Measurements from ENCODE around the gene SF3B2. TPM values are rescaled to one million over a fixed set of nuclear protein-coding genes. Genes with fewer than 3 reads are reported as not detected.

SF3B2 gene
- polyA plus RNA-seq, 3 donors = 32.1 to 107 (median 52.6) TPM

GRCh38 chr11:66006891-66007176, 45.3 kb upstream of the SF3B2 start:
- Histone ChIP-seq H3K36me3 (replicated peaks in 1 of 2; ENCODE audit: control insufficient read depth in 1 of 2, insufficient read depth in 2 of 2, low read length in 2 of 2) (peaks cover 10 to 26% of the 10 kb centered on the region in 2 donors), H3K79me2 (ENCODE audit: insufficient read depth, low read length) (peaks cover 19% of the 10 kb centered on the region), H4K20me1 (ENCODE audit: insufficient read depth, low read length) (peaks cover 5% of the 10 kb centered on the region), H3K9me3 (replicated peaks in 1 of 2; ENCODE audit: control insufficient read depth in 1 of 2, insufficient read depth in 1 of 2, low read length in 2 of 2) (no peaks in the 10 kb centered on the region), H3K4me2 (replicated peaks; ENCODE audit: extremely low read depth, low read length, poor library complexity, severe bottlenecking) (no peak overlapping the region), H3K27me3 (ENCODE audit: control insufficient read depth in 2 of 2, insufficient read depth in 2 of 2, low read length in 2 of 2) (peaks cover 10 to 18% of the 10 kb centered on the region in 2 donors), H3K4me1 (ENCODE audit: control insufficient read depth in 1 of 2, insufficient read depth in 2 of 2, low read length in 2 of 2) (peaks cover 13 to 16% of the 10 kb centered on the region in 2 donors), H3K27ac (ENCODE audit: low read depth in 1 of 2, low read length in 2 of 2) (no peak overlapping the region), H3K9ac (ENCODE audit: insufficient read depth, low read length, poor library complexity, severe bottlenecking) (no peak overlapping the region), H3K4me3 (replicated peaks in 1 of 3; ENCODE audit: low read depth in 2 of 3, low read length in 3 of 3) (no peak overlapping the region), H2AFZ (ENCODE audit: insufficient read depth, low read depth, low read length, poor library complexity, severe bottlenecking) (no peak overlapping the region)
- 100% methylated on average over 2 of the region's 4 CpGs for WGBS (ENCODE audit: insufficient coverage)
- H3K27me3 Mint-ChIP-seq (ENCODE audit: low read depth in 3 of 3) = peaks cover 18 to 25% (median 24%) of the 10 kb centered on the region in 3 donors
- peaks cover 0 to 2% (median 2%) of the 10 kb centered on the region in 7 donors for H3K9me3 Mint-ChIP-seq
- H3K4me1 Mint-ChIP-seq = peaks cover 15% of the 10 kb centered on the region
- intact Hi-C loops (cut with micrococcal nuclease) = no loop called here
- peaks cover 11 to 30% of the 10 kb centered on the region in 2 donors for H3K36me3 Mint-ChIP-seq
- TF ChIP-seq CTCF (IDR thresholded peaks at IDR 0.05) = no peak
- H3K27ac Mint-ChIP-seq = no peak overlapping the region
- H3K4me3 Mint-ChIP-seq = no peak overlapping the region
- DNase-seq = no peak

DNA sequence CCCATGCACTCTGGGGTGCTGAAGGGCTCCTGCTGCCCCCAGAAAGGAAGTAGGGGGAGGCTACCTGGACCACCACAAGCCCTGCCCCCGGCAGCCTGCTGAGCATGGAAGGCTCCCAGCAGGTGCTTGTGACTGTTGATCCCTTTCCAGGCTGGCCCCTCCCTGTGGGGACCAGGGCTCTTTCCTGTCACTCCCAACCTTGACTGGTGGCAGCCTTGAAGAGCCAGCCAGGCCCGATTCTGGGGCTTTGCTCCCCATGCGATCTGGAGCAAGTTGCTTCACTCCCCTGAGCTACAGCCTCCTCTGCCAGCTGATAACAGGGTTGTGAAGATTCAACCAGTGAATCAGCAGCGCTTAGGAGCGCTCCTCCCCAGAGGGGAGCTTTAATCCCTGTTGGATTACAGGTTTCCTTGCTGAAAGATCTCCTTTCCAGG, 44.9 kb upstream of the SF3B2 start:
- peaks cover 5% of the 10 kb centered on the region for H4K20me1 ChIP-seq (ENCODE audit: insufficient read depth, low read length)
- Mint-ChIP-seq H3K27ac (no peak overlapping the region), H3K9me3 (peaks cover 0 to 2% (median 2%) of the 10 kb centered on the region in 7 donors), H3K4me3 (no peak overlapping the region), H3K27me3 (ENCODE audit: low read depth in 3 of 3) (peaks cover 20 to 29% (median 28%) of the 10 kb centered on the region in 3 donors), H3K4me1 (peaks cover 18% of the 10 kb centered on the region), H3K36me3 (peaks cover 11 to 30% of the 10 kb centered on the region in 2 donors)
- no peaks in the 10 kb centered on the region for H3K9me3 ChIP-seq (replicated peaks in 1 of 2; ENCODE audit: control insufficient read depth in 1 of 2, insufficient read depth in 1 of 2, low read length in 2 of 2)
- peaks cover 13 to 21% of the 10 kb centered on the region in 2 donors for H3K27me3 ChIP-seq (ENCODE audit: control insufficient read depth in 2 of 2, insufficient read depth in 2 of 2, low read length in 2 of 2)
- no peak for DNase-seq
- no peak overlapping the region for H3K4me3 ChIP-seq (replicated peaks in 1 of 3; ENCODE audit: low read depth in 2 of 3, low read length in 3 of 3)
- 80% methylated on average over 2 of the region's 5 CpGs for WGBS (ENCODE audit: insufficient coverage)
- intact Hi-C loops (cut with micrococcal nuclease) = no loop called here
- peaks cover 17% of the 10 kb centered on the region for H3K79me2 ChIP-seq (ENCODE audit: insufficient read depth, low read length)
- peaks cover 10 to 26% of the 10 kb centered on the region in 2 donors for H3K36me3 ChIP-seq (replicated peaks in 1 of 2; ENCODE audit: control insufficient read depth in 1 of 2, insufficient read depth in 2 of 2, low read length in 2 of 2)
- no peak overlapping the region for H3K4me2 ChIP-seq (replicated peaks; ENCODE audit: extremely low read depth, low read length, poor library complexity, severe bottlenecking)
- no peak for TF ChIP-seq CTCF (IDR thresholded peaks at IDR 0.05)
- H2AFZ ChIP-seq (ENCODE audit: insufficient read depth, low read depth, low read length, poor library complexity, severe bottlenecking) = no peak overlapping the region
- no peak overlapping the region for H3K27ac ChIP-seq (ENCODE audit: low read depth in 1 of 2, low read length in 2 of 2)
- H3K9ac ChIP-seq (ENCODE audit: insufficient read depth, low read length, poor library complexity, severe bottlenecking) = no peak overlapping the region
- H3K4me1 ChIP-seq (ENCODE audit: control insufficient read depth in 1 of 2, insufficient read depth in 2 of 2, low read length in 2 of 2) = peaks cover 16 to 20% of the 10 kb centered on the region in 2 donors

All from CD14-positive monocyte (primary cell).